Mesothelial cell of epicardium (in vitro differentiated cells): Measurements from ENCODE around the gene SEMA5A. TPM values are rescaled to one million over a fixed set of nuclear protein-coding genes. Genes with fewer than 3 reads are reported as not detected.
A peak's percentile ranks its signal among the peaks of the same experiment; 100 is the strongest.

ENCODE experiments used
- DNase-seq, 2 experiments: peaks; one replicate each; pipeline ENCODE4 v3.0.0; 2021; ENCODE audit warnings: low spot score in 2 of 2; ENCODE audit not compliant: unreplicated experiment in 2 of 2
- H3K27ac Mint-ChIP-seq: 2 replicates; pipeline ENCODE4 v1.8.0; 2021; ENCODE audit warnings: mixed read lengths
- H3K27me3 Mint-ChIP-seq: 2 replicates; pipeline ENCODE4 v1.8.0; 2021; ENCODE audit warnings: low read depth, mixed read lengths
- H3K36me3 Mint-ChIP-seq: 2 replicates; pipeline ENCODE4 v1.8.0; 2021; ENCODE audit warnings: mixed read lengths
- H3K4me1 Mint-ChIP-seq: 2 replicates; pipeline ENCODE4 v1.8.0; 2021; ENCODE audit warnings: mixed read lengths
- H3K4me3 Mint-ChIP-seq: 2 replicates; pipeline ENCODE4 v1.8.0; 2021; ENCODE audit warnings: mild to moderate bottlenecking, moderate library complexity, mixed read lengths
- H3K9me3 Mint-ChIP-seq: 2 replicates; pipeline ENCODE4 v1.8.0; 2021; ENCODE audit warnings: mixed read lengths
- CTCF ChIP-seq: fragments of 200-600 bp; sonication (generic); IDR thresholded peaks from one replicate; pipeline ENCODE4 v1.5.0; 2021; ENCODE audit warnings: antibody characterized with exemption; ENCODE audit not compliant: unreplicated experiment
- total RNA-seq: library from RNA; stranded (reverse); gene quantifications from 3 replicates; pipeline ENCODE4 v1.2.1, GENCODE V29; 2021

Gene SEMA5A
- total RNA-seq, 1 donor from 2014 or later, result 26.7 TPM

GRCh38 chr5:9587135-9587534, 41.3 kb upstream of the SEMA5A start:
- H3K27me3 Mint-ChIP-seq, result no peaks in the 10 kb centered on the region
- no peak for TF ChIP-seq CTCF
- no peak overlapping the region for H3K4me3 Mint-ChIP-seq
- no peaks in the 10 kb centered on the region for H3K9me3 Mint-ChIP-seq
- DNase-seq, result no peak
- no peak overlapping the region for H3K27ac Mint-ChIP-seq
- no peaks in the 10 kb centered on the region for H3K36me3 Mint-ChIP-seq
- H3K4me1 Mint-ChIP-seq, result no peaks in the 10 kb centered on the region

- Mint-ChIP-seq H3K27me3 (no peaks in the 10 kb centered on the region), H3K27ac (no peak overlapping the region), H3K4me3 (no peak overlapping the region), H3K4me1 (no peaks in the 10 kb centered on the region), H3K36me3 (no peaks in the 10 kb centered on the region), H3K9me3 (peaks cover 4% of the 10 kb centered on the region)
- no peak for TF ChIP-seq CTCF
- DNase-seq, result no peak
These were observed 36.5 kb upstream of the SEMA5A start for GRCh38 chr5:9582406-9582805.

- no peak for DNase-seq
- peaks cover 13% of the 10 kb centered on the region for H3K4me1 Mint-ChIP-seq
- no peaks in the 10 kb centered on the region for H3K36me3 Mint-ChIP-seq
- H3K4me3 Mint-ChIP-seq, result no peak overlapping the region
- no peaks in the 10 kb centered on the region for H3K27me3 Mint-ChIP-seq
- TF ChIP-seq CTCF, result no peak
- H3K9me3 Mint-ChIP-seq, result peaks cover 10% of the 10 kb centered on the region
- no peak overlapping the region for H3K27ac Mint-ChIP-seq
These were observed 27.9 kb upstream of the SEMA5A start for GRCh38 chr5:9573796-9574195.

- Mint-ChIP-seq H3K4me3 (no peak overlapping the region), H3K27ac (no peak overlapping the region), H3K9me3 (peaks cover 7% of the 10 kb centered on the region), H3K36me3 (no peaks in the 10 kb centered on the region), H3K4me1 (peaks cover 13% of the 10 kb centered on the region), H3K27me3 (no peaks in the 10 kb centered on the region)
- TF ChIP-seq CTCF, result no peak
- DNase-seq, result no peak
These were observed 26.4 kb upstream of the SEMA5A start for GRCh38 chr5:9572246-9572645.

GRCh38 chr5:9570876-9571275, 25.0 kb upstream of the SEMA5A start:
- TF ChIP-seq CTCF, result no peak
- H3K27me3 Mint-ChIP-seq, result no peaks in the 10 kb centered on the region
- no peak for DNase-seq
- no peak overlapping the region for H3K4me3 Mint-ChIP-seq
- H3K9me3 Mint-ChIP-seq, result peaks cover 7% of the 10 kb centered on the region
- no peaks in the 10 kb centered on the region for H3K36me3 Mint-ChIP-seq
- H3K4me1 Mint-ChIP-seq, result peaks cover 13% of the 10 kb centered on the region
- peak overlapping the region; percentile 3 for H3K27ac Mint-ChIP-seq

GRCh38 chr5:9567039-9567438, 21.2 kb upstream of the SEMA5A start:
- Mint-ChIP-seq H3K4me3 (no peak overlapping the region), H3K27ac (no peak overlapping the region), H3K27me3 (no peaks in the 10 kb centered on the region), H3K4me1 (peaks cover 13% of the 10 kb centered on the region), H3K9me3 (peaks cover 7% of the 10 kb centered on the region), H3K36me3 (no peaks in the 10 kb centered on the region)
- no peak for DNase-seq
- TF ChIP-seq CTCF, result no peak
